Measurements from ENCODE around the gene NUP210L. TPM values are rescaled to one million over a fixed set of nuclear protein-coding genes. Genes with fewer than 3 reads are reported as not detected.

The NUP210L gene
- total and polyA plus RNA-seq, 2 of the 13 experiments (the other 11 are each of a cell fraction or from before 2014, with no cell fraction given) = not detected

DNA sequence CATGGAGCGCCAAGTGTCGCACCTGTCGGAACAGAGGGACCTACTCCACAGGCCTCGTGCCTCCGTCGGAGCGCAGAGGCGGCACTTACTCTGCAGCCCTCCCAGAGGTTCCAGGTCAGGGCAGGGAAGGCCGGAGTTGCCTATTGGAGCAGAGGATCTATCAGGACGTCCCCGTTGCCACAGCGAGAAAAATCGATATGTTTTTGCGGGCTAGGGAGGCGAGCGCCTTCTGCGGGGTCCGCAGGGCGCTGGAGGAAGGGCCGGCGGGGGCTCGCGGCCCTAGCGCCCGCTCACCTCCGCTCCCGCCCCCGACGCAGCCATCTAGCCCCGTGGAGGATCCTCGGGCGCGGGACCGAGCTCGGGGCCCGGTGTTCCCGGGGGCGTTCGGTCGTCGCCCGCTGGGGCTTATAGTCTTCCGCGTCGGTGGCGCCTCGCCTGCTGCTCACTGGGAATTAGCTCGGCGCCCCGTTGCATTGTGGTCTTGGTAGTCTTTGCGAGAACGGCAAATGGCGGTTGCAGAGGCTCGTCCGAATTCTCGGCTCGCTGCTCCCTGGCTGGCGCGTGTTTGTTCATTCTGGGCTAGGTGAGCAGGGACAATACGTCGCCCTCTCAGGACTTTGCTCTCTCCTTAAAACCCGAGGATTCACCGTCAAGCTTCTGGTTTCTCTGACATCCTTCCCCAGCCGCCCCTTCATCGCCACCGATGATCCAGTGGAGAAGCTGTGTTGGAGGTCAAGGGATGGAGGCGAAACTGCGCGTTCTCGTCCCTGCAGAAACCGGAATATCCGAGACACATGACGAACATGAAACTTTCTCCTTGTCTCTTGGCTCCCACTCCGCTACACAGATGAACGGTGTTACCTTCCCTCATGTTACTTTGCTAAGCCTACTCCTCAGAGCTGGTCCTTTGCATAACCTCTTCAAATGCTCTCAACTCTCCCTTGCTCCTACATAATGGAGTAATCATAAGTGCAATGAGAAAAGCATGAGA is 177.3 kb downstream of the NUP210L start, which contains the start of gene JTB (continued):
- peak; percentile 91; the same call in 1 of the 2 replicates for TF ChIP-seq SAFB2 (CRISPR knock-in tag; IDR thresholded peaks at IDR 0.05; ENCODE audit: borderline replicate concordance, low read depth)
- no peak for TF ChIP-seq PHF5A (CRISPR knock-in tag; IDR thresholded peaks at IDR 0.05; ENCODE audit: low read depth, unreplicated experiment)
- TF ChIP-seq ZSCAN21 (CRISPR knock-in tag; IDR thresholded peaks at IDR 0.05; ENCODE audit: borderline replicate concordance) = no peak; the same call in 1 of the 2 replicates
- TF ChIP-seq ZNF839 (CRISPR knock-in tag; IDR thresholded peaks at IDR 0.05; ENCODE audit: borderline replicate concordance) = no peak
- TF ChIP-seq, protein P1, sequence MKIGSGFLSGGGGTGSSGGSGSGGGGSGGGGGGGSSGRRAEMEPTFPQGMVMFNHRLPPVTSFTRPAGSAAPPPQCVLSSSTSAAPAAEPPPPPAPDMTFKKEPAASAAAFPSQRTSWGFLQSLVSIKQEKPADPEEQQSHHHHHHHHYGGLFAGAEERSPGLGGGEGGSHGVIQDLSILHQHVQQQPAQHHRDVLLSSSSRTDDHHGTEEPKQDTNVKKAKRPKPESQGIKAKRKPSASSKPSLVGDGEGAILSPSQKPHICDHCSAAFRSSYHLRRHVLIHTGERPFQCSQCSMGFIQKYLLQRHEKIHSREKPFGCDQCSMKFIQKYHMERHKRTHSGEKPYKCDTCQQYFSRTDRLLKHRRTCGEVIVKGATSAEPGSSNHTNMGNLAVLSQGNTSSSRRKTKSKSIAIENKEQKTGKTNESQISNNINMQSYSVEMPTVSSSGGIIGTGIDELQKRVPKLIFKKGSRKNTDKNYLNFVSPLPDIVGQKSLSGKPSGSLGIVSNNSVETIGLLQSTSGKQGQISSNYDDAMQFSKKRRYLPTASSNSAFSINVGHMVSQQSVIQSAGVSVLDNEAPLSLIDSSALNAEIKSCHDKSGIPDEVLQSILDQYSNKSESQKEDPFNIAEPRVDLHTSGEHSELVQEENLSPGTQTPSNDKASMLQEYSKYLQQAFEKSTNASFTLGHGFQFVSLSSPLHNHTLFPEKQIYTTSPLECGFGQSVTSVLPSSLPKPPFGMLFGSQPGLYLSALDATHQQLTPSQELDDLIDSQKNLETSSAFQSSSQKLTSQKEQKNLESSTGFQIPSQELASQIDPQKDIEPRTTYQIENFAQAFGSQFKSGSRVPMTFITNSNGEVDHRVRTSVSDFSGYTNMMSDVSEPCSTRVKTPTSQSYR (CRISPR knock-in tag; IDR thresholded peaks at IDR 0.05; ENCODE audit: borderline replicate concordance) = no peak
- peak; percentile 69; the same call in 1 of the 2 replicates for TF ChIP-seq ZNF567 (CRISPR knock-in tag; IDR thresholded peaks at IDR 0.05; ENCODE audit: borderline replicate concordance)
- TF ChIP-seq ZNF709 (CRISPR knock-in tag; IDR thresholded peaks at IDR 0.05) = peak; percentile 92
- TF ChIP-seq RAD51 (IDR thresholded peaks at IDR 0.05; ENCODE audit: borderline replicate concordance) = no peak
- no peak for TF ChIP-seq EHMT2 (IDR thresholded peaks at IDR 0.05; ENCODE audit: borderline replicate concordance, low read depth, low read length)
- no peak; the same call in 1 of the 2 replicates for TF ChIP-seq MED1 (CRISPR knock-in tag; IDR thresholded peaks at IDR 0.05)
- TF ChIP-seq, protein P2, sequence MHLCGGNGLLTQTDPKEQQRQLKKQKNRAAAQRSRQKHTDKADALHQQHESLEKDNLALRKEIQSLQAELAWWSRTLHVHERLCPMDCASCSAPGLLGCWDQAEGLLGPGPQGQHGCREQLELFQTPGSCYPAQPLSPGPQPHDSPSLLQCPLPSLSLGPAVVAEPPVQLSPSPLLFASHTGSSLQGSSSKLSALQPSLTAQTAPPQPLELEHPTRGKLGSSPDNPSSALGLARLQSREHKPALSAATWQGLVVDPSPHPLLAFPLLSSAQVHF (CRISPR knock-in tag; IDR thresholded peaks at IDR 0.05) = peak; percentile 73; the same call in 1 of the 2 replicates
- TF ChIP-seq, protein P3, sequence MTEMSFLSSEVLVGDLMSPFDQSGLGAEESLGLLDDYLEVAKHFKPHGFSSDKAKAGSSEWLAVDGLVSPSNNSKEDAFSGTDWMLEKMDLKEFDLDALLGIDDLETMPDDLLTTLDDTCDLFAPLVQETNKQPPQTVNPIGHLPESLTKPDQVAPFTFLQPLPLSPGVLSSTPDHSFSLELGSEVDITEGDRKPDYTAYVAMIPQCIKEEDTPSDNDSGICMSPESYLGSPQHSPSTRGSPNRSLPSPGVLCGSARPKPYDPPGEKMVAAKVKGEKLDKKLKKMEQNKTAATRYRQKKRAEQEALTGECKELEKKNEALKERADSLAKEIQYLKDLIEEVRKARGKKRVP (CRISPR knock-in tag; IDR thresholded peaks at IDR 0.05) = peak in 1 of 2 experiments; percentile 62; a peak in 1 of 4 replicates
- TF ChIP-seq, protein P4, sequence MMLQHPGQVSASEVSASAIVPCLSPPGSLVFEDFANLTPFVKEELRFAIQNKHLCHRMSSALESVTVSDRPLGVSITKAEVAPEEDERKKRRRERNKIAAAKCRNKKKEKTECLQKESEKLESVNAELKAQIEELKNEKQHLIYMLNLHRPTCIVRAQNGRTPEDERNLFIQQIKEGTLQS (CRISPR knock-in tag; IDR thresholded peaks at IDR 0.05) = peak; percentile 47; the same call in 1 of the 2 replicates
- peak; percentile 95 for TF ChIP-seq ZFY (CRISPR knock-in tag; IDR thresholded peaks at IDR 0.05)
- no peak for TF ChIP-seq HOXA7 (CRISPR knock-in tag; IDR thresholded peaks at IDR 0.05)
- TF ChIP-seq HMG20A (CRISPR knock-in tag; IDR thresholded peaks at IDR 0.05; ENCODE audit: borderline replicate concordance) = no peak
- TF ChIP-seq ZNF780A (CRISPR knock-in tag; IDR thresholded peaks at IDR 0.05) = 0 out of 2 replicates have a peak, but pooled peaks have one; percentile 37
- 0 out of 2 replicates have a peak, but pooled peaks have one; percentile 30 for TF ChIP-seq RAD21 (CRISPR knock-in tag; IDR thresholded peaks at IDR 0.05)
- 0 out of 2 replicates have a peak, but pooled peaks have one; percentile 26 for TF ChIP-seq ZFP1 (CRISPR knock-in tag; IDR thresholded peaks at IDR 0.05)
- TF ChIP-seq HOXA3 (CRISPR knock-in tag; IDR thresholded peaks at IDR 0.05) = peak; percentile 59
- no peak for TF ChIP-seq RFXANK (CRISPR knock-in tag; IDR thresholded peaks at IDR 0.05)
- TF ChIP-seq MXI1 (IDR thresholded peaks at IDR 0.05; ENCODE audit: borderline replicate concordance, low read depth, low read length) = peak; percentile 42; the same call in 1 of the 3 replicates
- 0 out of 2 replicates have a peak, but pooled peaks have one; percentile 25 for TF ChIP-seq ZNF790 (CRISPR knock-in tag; IDR thresholded peaks at IDR 0.05; ENCODE audit: borderline replicate concordance)
- TF ChIP-seq ZNF614 (CRISPR knock-in tag; IDR thresholded peaks at IDR 0.05; ENCODE audit: borderline replicate concordance) = peak; percentile 65
- peak; percentile 70; the same call in 1 of the 2 replicates for TF ChIP-seq ZNF556 (CRISPR knock-in tag; IDR thresholded peaks at IDR 0.05; ENCODE audit: borderline replicate concordance)

Measured in HepG2 (cell line).